HS-27A (cell line): ENCODE results near the gene RIMKLA.
A peak's percentile ranks its signal among the peaks of the same experiment; 100 is the strongest.

Experiments used
- DNase-seq: peaks from one replicate; pipeline ENCODE4 v3.0.0-alpha.2; 2012; ENCODE audit warnings: low read depth, missing footprints

Gene RIMKLA

DNA sequence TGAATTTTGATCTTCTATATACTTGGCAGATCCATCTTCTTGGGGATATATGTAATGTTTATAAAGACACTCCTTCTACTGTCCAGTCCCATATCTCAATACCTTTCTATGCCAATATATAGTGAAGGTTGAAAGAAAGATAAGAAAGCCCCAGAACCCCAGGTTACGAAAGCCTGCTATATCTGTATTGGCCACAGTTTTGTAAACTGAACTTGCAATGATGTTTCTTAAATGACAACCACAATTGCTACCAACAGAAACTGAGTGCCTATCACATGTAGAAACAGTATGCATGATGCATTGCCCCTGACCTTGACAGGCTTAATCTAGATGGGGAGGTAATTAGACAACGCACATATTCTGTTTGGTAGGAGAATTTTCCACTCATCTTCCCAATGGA, 7.8 kb upstream of the RIMKLA start:
- no peak for DNase-seq

- DNase-seq, result no peak
These were observed 602 bp upstream of the RIMKLA start for GRCh38 chr1:42379794-42380585.

DNA sequence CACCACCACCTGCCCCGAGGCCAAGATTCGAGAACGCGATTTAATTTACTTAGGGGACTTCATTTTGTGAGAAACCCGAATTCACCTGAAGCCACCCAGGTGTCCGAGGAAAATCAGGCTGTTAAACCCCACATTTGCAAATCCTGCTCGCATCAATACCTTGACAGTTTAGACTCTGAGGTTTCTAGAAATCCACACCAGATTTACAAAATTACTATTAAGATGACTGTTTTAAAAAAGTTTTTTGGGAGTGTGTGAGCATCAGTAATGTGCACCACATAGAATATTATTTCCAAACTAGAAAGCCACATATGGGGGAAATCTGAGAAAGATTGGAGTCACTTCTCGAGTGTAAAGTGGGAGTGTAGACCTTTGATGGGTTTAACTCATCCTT, 685 bp downstream of the RIMKLA start:
- no peak for DNase-seq

DNA sequence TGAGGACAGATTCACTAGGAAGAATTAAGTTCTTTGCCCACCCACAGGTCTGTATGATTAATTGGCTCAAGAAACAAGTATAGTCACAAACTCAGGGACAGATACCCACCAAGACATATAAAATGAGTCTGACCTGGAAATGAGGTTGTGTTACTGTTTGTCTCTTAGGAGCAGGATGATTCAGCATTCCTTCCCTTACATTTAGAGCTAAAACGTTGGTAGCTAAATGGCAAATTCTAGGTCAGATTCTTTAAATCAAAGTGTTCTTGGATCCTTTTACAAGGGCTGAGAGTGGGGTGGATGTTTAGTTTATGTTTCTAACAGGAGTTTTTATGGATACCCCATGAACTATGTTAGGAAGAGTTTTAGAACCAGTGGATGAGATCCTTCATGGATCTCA, 4.7 kb downstream of the RIMKLA start:
- no peak for DNase-seq

DNA sequence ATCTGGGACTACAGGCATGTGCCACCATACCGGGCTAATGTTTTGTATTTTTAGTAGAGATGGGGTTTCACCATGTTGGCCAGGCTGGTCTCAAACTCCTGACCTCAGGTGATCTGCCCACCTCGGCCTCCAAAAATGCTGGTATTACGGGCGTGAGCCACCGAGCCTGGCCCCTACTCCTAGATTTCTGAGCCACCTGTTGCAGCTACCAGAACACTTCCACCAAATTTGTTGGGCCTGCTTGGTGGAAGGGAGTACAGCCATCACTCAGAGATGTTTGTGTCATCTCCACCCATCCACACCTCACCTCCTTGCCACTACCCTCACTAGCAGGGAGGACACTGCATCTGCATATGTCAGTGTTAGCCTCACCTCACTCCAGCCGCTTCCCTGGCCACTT, 5.5 kb downstream of the RIMKLA start:
- DNase-seq, result no peak

DNA sequence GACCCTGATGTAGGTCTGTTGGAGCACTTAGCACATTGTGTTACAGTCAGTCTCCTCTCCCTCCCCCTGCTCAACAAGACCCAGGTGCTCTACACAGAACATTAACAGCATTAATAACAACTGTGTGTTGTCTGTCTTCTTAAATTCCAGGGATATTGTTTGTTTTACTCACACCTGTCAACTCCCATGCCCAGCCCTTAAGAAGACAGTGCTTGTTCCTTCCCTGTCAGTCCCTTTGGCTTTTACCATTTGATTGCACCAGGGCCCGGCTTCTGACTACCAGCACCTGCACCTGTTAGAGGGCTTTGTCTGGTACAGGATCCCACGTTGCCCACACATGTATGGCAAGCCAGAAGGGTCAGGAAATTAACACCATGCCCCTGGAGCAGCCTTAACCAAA, 11.7 kb downstream of the RIMKLA start:
- no peak for DNase-seq

- no peak for DNase-seq
These were observed 12.6 kb downstream of the RIMKLA start for GRCh38 chr1:42392967-42393848.

DNA sequence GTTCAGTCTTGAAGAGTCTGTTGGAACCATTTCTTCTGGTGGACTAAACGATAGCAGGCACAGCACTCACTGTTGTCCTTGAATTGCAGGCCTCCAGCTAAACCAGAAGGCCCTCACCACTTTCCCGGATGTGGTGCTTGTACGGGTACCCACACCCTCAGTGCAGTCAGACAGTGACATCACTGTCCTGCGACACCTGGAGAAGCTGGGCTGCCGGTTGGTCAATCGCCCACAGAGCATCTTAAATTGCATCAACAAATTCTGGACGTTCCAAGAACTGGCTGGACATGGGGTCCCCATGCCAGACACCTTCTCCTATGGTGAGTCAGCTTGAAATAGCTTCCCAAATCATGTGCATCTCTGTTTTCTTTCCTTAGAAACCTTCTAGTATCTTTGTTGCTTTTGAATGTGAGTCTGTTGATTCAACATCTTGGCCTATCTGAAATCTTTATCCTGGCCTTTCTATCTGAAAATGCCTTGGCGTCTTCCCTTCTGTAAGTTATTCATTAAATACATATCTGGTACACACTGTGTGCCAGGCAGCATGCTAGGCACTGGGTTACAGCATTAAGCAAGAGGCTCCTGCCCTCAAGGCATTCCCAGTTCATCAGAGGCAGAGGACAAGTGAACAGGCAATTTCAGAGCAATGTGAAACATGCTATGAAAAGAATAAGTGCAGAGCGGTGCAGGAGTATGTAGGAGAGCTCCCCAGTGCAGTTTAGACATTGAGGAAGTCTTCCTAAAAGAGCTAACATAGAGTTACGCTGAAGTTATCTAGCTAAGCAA, 18.9 kb downstream of the RIMKLA start:
- DNase-seq, result no peak

DNA sequence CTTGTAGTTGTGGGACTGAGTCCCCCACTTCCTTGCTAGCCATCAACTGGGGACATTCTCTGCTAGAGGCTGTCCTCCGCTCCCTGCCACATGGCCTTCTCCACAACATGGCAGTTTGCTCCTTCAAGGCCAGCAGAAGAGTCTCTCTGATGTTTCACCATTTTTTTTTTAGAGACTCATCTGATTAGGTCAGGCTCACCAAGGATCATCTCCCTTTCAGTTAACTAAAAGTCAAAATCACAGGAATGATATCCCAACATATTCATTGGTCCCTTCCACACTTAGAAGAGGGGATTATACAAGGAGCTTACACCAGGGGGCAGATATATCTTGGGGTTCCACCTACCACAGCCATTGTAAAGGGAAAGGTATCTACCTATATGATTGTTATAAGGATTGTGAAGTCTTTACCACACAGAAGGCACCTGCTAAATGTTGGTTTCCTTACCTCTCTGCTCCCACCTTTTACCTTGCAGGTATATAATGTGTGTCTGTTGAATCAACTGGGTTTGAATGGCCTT, 23.3 kb downstream of the RIMKLA start:
- no peak for DNase-seq

- no peak for DNase-seq
These were observed 34.2 kb downstream of the RIMKLA start for GRCh38 chr1:42414551-42415496.

- DNase-seq, result no peak
These were observed 36.6 kb downstream of the RIMKLA start for GRCh38 chr1:42417166-42417565.

DNA sequence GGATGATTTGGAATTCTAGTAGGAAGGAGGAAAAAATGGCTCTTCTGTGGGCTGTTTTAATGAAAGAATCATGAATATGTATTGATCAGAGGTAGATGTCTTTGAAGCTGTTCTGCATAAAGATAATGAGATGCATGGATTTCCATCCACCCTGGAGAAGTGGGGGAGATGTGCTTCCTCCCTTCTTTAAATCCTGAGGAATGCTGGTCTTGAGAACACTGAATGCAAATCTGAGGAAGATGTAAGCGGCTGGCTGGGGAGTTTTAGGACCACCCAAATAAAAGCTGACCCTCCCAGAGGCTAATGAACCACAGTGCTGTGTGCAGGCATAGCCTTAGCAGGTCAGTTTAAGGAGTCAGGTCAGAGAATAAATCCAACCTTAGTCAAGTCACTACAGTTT, 37.9 kb downstream of the RIMKLA start:
- DNase-seq, result no peak

GRCh38 chr1:42419126-42419821, 38.7 kb downstream of the RIMKLA start:
- no peak for DNase-seq

DNA sequence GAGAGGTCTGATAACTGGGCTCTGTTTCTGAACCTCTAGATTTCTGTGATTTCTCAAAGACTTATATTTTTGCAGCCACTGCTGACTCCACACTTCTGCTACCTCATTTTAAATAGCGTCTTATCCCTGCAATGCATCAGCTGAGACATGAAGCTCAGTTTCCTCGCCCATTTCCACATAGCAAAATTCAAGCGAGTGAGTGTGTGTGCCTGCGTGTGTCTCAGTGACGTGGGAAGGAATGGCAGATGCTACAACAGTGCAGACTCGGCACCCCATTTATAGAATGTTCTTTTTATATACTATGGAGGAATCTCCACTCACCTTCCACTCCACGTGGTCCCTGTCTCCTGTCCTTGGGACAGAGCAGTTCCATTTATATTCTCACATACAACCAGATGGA, 39.5 kb downstream of the RIMKLA start:
- no peak for DNase-seq

DNA sequence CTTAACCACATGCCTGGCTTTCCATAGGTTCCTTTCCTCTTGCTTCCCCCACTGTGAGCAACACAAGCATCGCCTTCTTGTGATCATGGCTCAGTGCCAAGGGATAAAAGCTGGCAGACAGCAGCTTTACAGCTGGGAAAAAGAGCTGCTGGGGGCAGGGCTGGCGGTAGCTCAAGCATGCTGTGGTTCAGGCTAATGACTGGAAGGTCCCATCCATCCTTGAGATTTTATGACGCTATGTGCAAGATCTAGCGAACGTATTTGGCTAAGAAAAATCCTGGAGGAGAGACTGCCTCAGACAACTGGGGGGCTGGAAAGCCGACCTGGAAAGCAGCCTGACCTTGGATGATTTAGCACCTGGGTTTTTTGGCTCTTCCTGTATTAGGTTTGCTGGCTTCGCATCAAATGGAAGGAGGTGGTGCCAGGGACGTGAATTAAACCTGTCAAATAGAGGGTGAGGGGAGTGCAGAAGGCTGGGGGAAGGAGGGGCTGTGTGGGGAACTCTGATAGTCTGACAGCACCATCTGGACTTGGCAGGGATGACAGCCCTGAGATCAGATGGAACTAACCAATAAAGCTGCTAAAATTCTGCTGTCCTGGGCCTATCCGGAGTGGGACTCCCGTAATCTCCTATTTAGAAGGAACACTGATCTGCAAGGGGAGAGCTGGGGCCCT, 40.5 kb downstream of the RIMKLA start:
- peak; percentile 20 for DNase-seq

- no peak for DNase-seq
These were observed 42.1 kb downstream of the RIMKLA start for GRCh38 chr1:42422737-42423136.

- DNase-seq, result no peak
These were observed 43.1 kb downstream of the RIMKLA start for GRCh38 chr1:42423681-42424080.

- DNase-seq, result no peak
These were observed 43.6 kb downstream of the RIMKLA start for GRCh38 chr1:42424201-42424600.

DNA sequence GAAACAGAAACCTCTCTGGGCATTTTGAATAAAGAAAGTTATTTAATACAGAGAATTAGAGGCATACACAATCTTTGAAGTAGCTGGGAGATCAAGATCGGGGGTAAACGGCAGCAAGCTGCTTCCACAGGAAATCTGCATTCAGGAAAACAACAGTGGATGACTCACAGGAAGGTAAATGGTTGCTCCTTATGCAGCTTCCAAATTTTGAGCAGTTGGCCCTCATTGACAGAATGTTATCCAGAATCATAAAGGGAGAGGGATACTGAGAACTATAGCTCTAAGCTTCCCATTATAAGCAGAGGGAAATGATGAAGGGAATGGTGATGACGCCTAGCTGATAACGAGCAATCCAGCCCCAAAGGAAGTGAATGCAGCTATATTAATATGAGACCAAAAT, 46.6 kb downstream of the RIMKLA start:
- DNase-seq, result no peak

DNA sequence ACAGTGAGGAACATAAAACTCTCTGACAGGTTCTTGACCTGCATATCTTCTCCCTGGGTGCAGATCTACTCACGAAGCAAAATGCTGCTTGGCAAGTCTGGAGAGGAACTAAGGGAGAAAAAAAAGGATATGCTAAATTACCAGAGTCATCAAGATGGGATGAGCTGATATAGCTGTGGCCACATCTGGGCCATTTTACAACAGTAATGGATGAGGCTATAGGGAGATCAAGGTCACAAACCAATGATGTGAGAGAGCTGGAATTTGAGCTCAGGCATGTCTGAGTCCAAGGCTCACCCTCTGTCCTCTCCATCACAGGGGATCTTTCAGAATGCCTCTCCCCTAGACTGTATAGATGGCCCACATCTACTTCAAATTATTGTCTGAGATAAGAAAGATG, 49.0 kb downstream of the RIMKLA start:
- DNase-seq, result no peak
